ENCODE measurements around the gene AP1B1. TPM values are rescaled to one million over a fixed set of nuclear protein-coding genes. Genes with fewer than 3 reads are reported as not detected.

The AP1B1 gene
- total RNA-seq, 1 experiment from 2014 or later: 77.9 TPM

DNA sequence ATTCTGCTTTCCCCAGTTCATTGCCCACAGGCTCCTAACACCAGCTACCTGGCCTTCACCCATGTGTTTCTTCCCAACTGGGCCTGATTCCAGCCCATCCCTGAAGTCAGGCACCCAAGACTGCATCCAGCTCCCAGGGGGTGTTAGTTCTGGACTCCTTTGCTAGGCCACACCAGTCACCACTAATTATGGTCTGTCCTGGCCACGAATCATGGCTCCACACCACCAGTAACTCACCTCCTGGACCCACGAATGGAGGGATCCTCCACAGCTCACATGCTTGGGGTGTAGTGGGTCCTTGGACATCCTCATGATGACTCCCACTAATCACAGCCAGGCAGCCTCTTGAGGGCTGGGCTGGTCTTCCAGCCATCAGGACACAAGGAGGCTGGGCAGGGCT, 69.3 kb downstream of the AP1B1 start:
- no peak overlapping the region for H3K27ac Mint-ChIP-seq
- 0 out of 2 replicates have a peak, but pooled peaks cover 2% of the 10 kb centered on the region for H3K36me3 Mint-ChIP-seq
- H3K4me1 Mint-ChIP-seq: peaks cover 7% of the 10 kb centered on the region
- ChIA-PET POLR2A (no interaction called here), CTCF (interaction anchor here (0.9 kb wide), 1 partner anchor 9 kb away, joined by 3 read pairs; no protein-coding TSS in a partner anchor)
- no peak for TF ChIP-seq CREB1 (CRISPR knock-in tag; IDR thresholded peaks at IDR 0.05)
- no peak for TF ChIP-seq GABPB1 (CRISPR knock-in tag; IDR thresholded peaks at IDR 0.05)
- TF ChIP-seq, protein P1, sequence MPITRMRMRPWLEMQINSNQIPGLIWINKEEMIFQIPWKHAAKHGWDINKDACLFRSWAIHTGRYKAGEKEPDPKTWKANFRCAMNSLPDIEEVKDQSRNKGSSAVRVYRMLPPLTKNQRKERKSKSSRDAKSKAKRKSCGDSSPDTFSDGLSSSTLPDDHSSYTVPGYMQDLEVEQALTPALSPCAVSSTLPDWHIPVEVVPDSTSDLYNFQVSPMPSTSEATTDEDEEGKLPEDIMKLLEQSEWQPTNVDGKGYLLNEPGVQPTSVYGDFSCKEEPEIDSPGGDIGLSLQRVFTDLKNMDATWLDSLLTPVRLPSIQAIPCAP (CRISPR knock-in tag; IDR thresholded peaks at IDR 0.05): no peak
- no peak for TF ChIP-seq NFATC4 (CRISPR knock-in tag; IDR thresholded peaks at IDR 0.05)
- no peak for TF ChIP-seq SP1 (CRISPR knock-in tag; conservative IDR thresholded peaks at IDR 0.05)
- TF ChIP-seq ELF4 (CRISPR knock-in tag; IDR thresholded peaks at IDR 0.05; ENCODE audit: low read depth): no peak
- TF ChIP-seq, protein P2, sequence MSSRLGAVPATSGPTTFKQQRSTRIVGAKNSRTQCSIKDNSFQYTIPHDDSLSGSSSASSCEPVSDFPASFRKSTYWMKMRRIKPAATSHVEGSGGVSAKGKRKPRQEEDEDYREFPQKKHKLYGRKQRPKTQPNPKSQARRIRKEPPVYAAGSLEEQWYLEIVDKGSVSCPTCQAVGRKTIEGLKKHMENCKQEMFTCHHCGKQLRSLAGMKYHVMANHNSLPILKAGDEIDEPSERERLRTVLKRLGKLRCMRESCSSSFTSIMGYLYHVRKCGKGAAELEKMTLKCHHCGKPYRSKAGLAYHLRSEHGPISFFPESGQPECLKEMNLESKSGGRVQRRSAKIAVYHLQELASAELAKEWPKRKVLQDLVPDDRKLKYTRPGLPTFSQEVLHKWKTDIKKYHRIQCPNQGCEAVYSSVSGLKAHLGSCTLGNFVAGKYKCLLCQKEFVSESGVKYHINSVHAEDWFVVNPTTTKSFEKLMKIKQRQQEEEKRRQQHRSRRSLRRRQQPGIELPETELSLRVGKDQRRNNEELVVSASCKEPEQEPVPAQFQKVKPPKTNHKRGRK (CRISPR knock-in tag; IDR thresholded peaks at IDR 0.05; ENCODE audit: borderline replicate concordance): no peak
- TF ChIP-seq, protein P3, sequence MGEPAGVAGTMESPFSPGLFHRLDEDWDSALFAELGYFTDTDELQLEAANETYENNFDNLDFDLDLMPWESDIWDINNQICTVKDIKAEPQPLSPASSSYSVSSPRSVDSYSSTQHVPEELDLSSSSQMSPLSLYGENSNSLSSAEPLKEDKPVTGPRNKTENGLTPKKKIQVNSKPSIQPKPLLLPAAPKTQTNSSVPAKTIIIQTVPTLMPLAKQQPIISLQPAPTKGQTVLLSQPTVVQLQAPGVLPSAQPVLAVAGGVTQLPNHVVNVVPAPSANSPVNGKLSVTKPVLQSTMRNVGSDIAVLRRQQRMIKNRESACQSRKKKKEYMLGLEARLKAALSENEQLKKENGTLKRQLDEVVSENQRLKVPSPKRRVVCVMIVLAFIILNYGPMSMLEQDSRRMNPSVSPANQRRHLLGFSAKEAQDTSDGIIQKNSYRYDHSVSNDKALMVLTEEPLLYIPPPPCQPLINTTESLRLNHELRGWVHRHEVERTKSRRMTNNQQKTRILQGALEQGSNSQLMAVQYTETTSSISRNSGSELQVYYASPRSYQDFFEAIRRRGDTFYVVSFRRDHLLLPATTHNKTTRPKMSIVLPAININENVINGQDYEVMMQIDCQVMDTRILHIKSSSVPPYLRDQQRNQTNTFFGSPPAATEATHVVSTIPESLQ (CRISPR knock-in tag; IDR thresholded peaks at IDR 0.05): no peak
- TF ChIP-seq ZBTB21 (CRISPR knock-in tag; IDR thresholded peaks at IDR 0.05; ENCODE audit: borderline replicate concordance): no peak
- no peak for TF ChIP-seq NFYB (CRISPR knock-in tag; conservative IDR thresholded peaks at IDR 0.05; ENCODE audit: low read depth)
- TF ChIP-seq, protein P4, sequence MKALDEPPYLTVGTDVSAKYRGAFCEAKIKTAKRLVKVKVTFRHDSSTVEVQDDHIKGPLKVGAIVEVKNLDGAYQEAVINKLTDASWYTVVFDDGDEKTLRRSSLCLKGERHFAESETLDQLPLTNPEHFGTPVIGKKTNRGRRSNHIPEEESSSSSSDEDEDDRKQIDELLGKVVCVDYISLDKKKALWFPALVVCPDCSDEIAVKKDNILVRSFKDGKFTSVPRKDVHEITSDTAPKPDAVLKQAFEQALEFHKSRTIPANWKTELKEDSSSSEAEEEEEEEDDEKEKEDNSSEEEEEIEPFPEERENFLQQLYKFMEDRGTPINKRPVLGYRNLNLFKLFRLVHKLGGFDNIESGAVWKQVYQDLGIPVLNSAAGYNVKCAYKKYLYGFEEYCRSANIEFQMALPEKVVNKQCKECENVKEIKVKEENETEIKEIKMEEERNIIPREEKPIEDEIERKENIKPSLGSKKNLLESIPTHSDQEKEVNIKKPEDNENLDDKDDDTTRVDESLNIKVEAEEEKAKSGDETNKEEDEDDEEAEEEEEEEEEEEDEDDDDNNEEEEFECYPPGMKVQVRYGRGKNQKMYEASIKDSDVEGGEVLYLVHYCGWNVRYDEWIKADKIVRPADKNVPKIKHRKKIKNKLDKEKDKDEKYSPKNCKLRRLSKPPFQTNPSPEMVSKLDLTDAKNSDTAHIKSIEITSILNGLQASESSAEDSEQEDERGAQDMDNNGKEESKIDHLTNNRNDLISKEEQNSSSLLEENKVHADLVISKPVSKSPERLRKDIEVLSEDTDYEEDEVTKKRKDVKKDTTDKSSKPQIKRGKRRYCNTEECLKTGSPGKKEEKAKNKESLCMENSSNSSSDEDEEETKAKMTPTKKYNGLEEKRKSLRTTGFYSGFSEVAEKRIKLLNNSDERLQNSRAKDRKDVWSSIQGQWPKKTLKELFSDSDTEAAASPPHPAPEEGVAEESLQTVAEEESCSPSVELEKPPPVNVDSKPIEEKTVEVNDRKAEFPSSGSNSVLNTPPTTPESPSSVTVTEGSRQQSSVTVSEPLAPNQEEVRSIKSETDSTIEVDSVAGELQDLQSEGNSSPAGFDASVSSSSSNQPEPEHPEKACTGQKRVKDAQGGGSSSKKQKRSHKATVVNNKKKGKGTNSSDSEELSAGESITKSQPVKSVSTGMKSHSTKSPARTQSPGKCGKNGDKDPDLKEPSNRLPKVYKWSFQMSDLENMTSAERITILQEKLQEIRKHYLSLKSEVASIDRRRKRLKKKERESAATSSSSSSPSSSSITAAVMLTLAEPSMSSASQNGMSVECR (CRISPR knock-in tag; IDR thresholded peaks at IDR 0.05; ENCODE audit: borderline replicate concordance): no peak
- TF ChIP-seq ZNF416 (CRISPR knock-in tag; IDR thresholded peaks at IDR 0.05): no peak
- TF ChIP-seq SMAD4 (CRISPR knock-in tag; IDR thresholded peaks at IDR 0.05): no peak
- TF ChIP-seq IRF2 (CRISPR knock-in tag; IDR thresholded peaks at IDR 0.05; ENCODE audit: borderline replicate concordance, low read depth): no peak
- TF ChIP-seq, protein P5, sequence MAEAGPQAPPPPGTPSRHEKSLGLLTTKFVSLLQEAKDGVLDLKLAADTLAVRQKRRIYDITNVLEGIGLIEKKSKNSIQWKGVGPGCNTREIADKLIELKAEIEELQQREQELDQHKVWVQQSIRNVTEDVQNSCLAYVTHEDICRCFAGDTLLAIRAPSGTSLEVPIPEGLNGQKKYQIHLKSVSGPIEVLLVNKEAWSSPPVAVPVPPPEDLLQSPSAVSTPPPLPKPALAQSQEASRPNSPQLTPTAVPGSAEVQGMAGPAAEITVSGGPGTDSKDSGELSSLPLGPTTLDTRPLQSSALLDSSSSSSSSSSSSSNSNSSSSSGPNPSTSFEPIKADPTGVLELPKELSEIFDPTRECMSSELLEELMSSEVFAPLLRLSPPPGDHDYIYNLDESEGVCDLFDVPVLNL (CRISPR knock-in tag; IDR thresholded peaks at IDR 0.05; ENCODE audit: borderline replicate concordance, low read depth): no peak
- TF ChIP-seq ZNF121 (CRISPR knock-in tag; IDR thresholded peaks at IDR 0.05): no peak
- TF ChIP-seq, protein P6, sequence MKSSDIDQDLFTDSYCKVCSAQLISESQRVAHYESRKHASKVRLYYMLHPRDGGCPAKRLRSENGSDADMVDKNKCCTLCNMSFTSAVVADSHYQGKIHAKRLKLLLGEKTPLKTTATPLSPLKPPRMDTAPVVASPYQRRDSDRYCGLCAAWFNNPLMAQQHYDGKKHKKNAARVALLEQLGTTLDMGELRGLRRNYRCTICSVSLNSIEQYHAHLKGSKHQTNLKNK (CRISPR knock-in tag; IDR thresholded peaks at IDR 0.05): no peak
- TF ChIP-seq, protein P7, sequence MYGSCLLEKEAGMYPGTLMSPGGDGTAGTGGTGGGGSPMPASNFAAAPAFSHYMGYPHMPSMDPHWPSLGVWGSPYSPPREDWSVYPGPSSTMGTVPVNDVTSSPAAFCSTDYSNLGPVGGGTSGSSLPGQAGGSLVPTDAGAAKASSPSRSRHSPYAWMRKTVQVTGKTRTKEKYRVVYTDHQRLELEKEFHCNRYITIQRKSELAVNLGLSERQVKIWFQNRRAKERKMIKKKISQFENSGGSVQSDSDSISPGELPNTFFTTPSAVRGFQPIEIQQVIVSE (CRISPR knock-in tag; IDR thresholded peaks at IDR 0.05; ENCODE audit: borderline replicate concordance): no peak
- TF ChIP-seq NR2C2 (CRISPR knock-in tag; IDR thresholded peaks at IDR 0.05): no peak
- TF ChIP-seq SOX15 (CRISPR knock-in tag; IDR thresholded peaks at IDR 0.05): no peak
- DNase-seq (ENCODE audit: low spot score) (no peak), ATAC-seq (no peak)
- H3K9me3 Mint-ChIP-seq: peaks cover 3% of the 10 kb centered on the region; the same call in 1 of the 2 replicates
- no peak overlapping the region for H3K4me3 Mint-ChIP-seq
- peaks cover 35% of the 10 kb centered on the region for H3K27me3 Mint-ChIP-seq (ENCODE audit: low read depth)
